Germinal center (tissue), 1 donor: ENCODE measurements around the gene ANKRD13A.
"Not testable (repeated sequence)": the region's sequence is repeated elsewhere in the genome, so short reads cannot be mapped to it uniquely, and the experiment has no call there.

ENCODE experiments used
- DNase-seq: peaks from one replicate; pipeline ENCODE4 v3.0.0; 2012; ENCODE audit warnings: mixed read lengths, low spot score

The ANKRD13A gene

DNA sequence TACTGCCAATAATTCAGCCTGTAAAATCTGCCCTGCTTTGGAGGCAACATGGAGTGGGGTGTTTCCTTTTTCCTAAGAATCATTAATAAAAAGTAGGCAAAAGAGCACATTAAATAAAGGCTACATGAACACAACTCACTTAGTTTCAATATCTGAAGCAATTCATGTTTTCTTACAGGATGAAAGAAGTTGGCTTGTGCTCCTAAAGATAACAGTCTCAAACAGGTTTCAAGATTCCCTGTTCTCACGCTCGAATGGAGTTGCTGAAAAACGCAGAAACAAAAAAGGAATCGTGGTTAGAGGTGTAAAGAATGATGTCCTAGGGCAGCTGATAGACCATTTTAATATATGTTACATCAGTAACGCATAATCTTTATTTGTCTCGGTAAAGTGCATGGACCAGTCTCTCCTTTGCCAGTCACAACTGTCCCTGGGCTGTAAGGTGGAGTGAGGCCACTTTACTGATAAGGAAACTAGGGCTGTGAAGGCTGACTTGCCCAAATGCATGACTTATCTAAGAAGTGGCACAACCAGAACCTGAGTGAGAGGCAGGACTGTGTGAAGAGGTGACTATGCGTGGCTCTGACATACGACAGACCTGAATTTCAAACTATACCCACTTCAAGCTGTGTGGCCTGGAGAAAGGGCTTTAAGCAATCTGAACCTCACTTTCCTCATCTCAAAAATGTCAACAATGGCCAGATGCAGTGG, 15.6 kb upstream of the ANKRD13A start:
- DNase-seq = no peak

DNA sequence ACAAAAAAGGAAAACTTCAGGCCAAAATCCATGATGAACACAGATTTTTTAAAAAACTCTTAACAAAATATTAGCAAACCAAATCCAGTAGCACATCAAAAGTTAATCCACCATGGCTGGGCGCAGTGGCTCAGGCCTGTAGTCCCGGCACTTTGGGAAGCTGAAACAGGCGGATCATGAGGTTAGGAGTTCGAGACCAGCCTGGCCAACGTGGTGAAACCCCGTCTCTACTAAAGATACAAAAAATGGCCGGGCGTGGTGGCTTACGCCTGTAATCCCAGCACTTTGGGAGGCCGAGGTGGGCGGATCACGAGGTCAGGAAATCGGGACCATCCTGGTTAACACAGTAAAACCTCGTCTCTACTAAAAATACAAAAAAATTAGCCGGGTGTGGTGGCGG, 13.0 kb upstream of the ANKRD13A start:
- DNase-seq = not testable (repeated sequence)

DNA sequence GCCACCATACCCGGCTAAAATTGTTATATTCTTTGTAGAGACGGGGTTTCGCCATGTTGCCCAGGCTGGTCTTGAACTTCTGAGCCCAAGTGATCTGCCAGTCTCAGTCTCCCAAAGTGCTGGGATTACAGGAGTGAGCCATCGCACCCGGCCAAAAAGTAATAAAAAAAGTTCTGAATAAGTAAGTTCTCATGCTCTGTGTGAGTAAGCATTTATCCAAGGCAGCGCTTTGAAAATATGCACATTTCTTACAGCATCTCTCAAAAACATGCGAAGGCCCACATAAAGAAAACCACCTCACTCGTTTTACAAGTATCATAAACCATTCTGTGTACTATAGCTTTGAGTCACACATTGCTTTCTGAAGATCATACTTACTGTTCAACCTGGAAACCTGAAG, 11.6 kb upstream of the ANKRD13A start:
- DNase-seq = no peak

DNA sequence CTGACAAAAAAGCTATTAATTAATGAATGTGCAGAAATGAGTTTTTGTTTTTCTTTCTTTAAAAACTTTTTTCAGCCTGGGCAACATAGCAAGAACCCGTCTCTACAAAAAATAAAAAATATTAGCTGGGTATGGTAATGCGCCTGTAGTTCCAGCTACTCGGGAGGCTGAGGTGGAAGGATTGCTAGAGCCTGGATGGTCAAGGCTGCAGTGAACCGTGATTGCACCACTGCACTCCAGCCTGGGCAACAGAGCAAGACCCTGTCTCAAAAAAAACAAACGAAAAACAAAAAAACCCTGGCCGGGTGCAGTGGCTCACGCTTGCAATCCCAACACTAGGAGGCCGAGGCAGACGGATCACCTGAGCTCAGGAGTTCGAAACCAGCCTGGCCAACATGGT, 11.0 kb upstream of the ANKRD13A start:
- no peak for DNase-seq

DNA sequence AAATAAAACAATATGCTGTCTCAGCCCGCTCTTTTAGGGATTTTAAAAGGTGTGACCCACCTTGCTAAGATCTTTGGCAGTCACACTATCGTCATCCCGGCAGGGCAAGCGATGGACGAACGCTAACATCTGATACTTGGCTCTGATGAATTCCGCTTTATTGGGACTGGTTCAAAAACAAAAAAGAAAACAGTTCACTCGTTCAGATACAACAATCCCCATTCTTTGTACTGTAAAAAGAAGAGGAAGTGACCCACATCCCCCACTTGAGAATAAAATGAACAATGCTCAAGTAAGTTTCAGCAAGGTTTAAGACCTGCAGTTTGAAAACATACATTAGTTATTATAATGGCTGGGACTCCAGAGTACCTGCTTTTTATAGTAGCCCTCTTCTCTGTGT, 10.3 kb upstream of the ANKRD13A start:
- DNase-seq = no peak

DNA sequence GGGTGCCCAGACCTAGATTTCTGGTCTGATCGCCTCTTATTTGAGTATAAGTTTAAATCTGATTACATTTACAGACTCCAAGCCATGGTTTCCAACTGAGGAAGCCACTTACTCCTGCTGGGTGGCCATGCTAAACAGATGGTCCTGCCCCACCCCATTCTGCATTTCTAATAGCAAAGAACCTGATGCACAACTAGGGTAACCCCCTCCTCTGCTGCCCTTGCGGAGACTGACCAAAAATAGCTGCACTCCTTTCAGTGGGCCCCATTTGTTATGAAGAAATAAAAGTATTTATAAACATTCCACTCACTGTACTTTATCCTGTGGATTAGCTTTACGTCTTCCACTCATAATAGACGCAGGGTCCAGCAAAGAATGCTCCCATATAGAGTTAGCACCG, 9.8 kb upstream of the ANKRD13A start:
- no peak for DNase-seq

DNA sequence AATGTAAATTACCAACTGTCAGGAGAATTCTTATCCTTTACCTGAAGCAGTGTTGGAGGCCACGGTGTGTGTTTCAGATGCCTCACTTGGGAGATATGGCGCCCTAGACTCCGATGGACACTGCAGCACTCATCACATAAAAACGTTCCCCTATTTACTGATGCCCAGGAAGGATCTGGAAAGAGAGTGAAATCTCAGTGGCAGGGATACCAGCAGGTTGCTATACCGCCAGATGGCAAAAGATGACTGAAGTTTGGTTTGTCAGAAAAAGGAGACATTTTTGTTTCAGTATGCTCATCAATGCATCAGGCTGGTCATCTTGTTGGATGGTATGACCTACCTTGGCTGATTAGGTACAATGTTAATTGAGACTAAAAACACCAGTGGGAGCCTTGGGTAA, 7.6 kb upstream of the ANKRD13A start:
- DNase-seq = no peak

DNA sequence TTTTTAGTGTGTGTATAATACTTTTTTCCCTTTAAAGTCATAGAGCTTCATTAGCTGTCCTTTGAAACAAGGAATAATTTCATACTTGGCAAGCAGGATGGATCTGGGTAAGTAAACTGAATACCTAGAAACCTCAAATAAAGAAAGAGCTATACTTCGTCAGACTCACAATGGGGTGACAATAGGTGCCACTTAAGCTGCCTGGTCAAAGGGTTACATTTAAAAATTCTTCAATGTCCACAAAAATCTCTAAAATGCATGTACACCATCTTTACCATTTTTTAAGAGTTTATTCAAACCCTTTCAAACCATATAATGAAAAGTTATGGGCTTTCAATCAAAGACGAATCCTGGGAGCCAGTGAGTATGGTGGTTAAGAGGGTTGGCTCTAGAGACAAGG, 6.1 kb upstream of the ANKRD13A start:
- no peak for DNase-seq

DNA sequence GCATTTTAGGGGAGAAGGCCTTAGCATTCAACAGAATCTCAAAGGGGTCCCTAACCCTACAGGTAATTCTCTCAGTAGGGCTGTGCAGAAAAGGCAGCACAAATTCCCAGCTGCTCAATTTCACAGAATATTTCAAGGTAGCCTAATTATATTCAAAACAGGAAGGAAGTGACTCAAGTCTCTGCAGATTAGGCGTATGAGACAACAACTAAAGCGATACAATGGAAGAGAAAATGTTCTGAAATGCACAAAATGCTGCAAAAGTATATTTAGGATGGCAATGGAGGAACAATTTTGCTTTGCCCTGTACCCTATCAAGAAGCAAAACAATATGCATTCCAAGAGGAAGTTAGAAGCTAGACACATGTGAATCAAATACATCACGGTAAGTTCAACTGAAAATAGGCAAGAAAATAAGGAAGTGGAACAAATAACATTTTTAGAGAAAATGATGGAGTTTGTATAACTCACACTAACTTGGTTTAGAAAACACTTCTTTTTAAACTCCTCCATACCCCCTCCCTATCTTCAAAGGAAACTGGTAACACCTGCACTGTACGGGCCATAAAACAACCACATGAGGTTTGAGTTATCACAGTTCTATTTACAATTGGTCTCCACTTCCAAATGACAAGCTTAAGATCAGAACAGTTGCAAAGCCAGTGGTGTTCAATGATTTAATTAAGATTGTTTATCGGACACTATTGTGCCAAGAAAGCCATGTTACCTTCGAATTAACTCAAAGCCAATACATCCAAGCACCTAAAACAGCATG, 4.6 kb upstream of the ANKRD13A start:
- peak; percentile 42 for DNase-seq

DNA sequence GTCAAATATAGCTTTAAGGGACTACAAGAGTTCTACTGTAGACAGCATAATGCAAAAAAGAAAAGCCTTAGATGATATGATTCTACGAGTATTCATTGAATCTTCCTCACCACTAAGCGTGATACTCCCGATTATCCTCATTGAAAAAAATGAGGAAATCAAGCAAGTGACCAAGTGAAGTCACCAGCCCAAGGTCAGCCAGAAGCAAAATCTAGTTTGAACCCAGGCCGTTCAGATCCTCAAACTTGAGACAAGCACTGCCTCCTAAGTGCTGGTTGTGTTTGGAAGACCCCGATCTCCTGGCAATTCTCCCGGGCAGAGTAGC, 3.9 kb upstream of the ANKRD13A start:
- no peak for DNase-seq

DNA sequence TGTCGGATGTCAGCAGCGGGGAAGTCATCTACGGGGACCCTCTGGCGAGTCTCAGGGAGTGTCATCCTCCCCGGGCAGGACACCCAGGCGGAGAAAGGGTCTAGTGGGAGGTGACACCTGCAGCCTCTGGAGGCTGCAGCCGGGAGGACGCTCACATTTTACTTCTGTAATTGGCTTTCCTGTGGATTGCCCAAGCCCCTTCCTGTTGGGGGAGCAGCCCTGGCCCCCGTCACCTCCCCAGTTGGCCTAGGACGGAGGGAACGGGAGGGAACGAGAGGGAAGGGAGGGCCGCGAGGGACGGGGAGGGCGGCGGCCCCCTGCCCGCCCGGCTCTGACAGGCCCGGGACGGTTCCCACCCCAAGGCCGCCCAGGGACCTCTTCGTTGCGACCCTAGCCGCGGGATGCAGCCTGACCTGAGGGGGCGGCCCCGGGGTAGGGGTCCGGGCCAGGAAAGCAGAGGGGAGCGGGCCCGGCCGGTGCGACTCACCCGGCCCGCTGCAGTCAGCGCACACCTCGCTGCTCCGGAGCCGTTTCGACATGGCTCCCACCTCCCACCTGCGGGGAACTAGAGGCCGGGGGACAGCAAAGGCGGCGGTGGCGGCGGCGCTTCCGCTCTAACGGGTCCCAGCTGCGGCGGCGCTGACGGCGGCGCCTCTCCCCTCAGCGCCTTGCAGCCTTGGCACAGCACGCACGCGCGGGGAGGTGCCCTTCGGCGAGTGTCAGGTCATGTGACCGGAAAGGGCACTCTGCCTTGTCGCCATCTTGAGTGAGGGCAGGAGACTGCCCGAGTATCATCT, 3.3 kb upstream of the ANKRD13A start, which contains the start of gene GIT2:
TSS of gene GIT2 (minus strand) at position 683 of the 797 bp plus-strand sequence. CDS start at position 539, 144 bp downstream.
- peak; percentile 92 for DNase-seq

DNA sequence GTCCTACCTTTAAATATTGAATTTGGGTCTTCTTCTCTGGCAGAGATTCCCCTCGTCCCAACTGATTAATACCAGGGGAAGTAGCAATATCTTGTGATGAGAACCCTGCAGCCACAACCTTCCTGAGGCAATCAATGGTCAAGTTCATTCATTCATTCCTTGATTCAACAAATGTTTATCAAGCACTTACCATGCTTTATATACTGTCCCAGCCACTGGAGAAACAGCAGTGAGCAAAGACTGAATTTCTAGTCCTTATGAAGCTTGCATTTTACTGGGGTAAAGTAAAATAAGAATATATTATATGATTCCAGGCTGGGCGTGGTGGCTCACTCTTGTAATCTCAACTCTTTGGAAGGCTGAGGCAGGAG, 2.8 kb upstream of the ANKRD13A start:
- DNase-seq = no peak

DNA sequence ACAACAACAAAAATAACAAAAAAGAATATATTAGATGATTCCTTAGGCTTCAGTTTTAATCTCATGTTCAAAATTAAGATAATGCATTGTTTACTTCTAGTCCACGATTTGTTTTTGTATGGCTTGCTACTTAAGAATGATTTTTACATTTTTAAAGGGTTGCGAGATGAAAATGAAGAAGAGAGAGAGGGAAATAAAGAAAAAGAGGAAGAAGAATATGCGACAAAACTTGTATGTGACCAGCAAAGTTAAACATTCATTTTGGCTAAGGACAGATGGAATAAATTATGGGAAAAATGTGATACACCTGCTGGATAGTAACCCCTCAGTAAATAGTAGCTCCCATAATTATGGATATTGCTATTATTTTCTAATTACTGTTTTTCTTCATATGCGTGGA, 1.8 kb upstream of the ANKRD13A start:
- DNase-seq = no peak

DNA sequence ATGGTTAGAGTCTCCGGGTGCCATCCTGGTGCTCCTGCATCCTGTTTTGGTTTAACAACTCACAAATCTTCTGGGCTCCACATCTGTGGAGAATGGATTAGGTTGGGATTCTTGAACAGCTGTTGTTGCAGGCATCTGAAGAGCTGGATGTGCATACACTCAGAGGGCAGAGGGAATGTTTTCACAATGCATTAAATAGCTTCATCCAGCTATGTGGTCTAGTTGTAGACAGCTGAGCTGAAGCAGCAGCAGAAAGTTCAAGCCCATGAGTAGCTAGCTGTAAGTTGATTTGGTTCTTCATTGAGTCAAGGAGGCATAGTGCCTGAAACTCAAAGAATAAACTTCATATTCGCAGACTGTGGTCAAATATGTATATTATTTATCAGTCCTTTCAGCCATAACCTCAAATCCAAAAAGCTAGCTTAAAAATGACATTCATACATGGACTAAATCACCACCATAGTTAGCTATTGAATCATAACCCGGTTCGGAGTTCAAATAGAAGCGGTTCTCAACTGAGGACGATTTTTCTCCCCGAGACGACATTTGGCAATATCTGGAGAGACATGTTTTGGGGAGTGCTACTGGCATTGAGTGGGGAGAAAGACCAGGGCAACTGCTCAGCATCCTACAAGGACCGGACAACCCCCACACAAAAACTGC, 858 bp upstream of the ANKRD13A start:
- DNase-seq = no peak

DNA sequence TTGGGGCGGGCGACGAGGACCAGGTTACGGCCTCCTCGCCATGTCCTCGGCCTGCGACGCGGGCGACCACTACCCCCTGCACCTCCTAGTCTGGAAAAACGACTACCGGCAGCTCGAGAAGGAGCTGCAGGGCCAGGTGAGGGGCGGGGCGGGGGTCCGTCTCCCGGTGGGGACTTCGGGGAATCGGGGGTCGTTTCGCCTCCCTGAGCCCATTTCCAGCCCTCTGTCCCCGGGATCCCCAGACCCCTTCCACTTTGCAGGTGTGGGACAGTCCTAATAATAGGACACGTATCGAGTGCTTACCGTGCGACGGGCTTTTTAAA, 380 bp downstream of the ANKRD13A start:
- DNase-seq = no peak

DNA sequence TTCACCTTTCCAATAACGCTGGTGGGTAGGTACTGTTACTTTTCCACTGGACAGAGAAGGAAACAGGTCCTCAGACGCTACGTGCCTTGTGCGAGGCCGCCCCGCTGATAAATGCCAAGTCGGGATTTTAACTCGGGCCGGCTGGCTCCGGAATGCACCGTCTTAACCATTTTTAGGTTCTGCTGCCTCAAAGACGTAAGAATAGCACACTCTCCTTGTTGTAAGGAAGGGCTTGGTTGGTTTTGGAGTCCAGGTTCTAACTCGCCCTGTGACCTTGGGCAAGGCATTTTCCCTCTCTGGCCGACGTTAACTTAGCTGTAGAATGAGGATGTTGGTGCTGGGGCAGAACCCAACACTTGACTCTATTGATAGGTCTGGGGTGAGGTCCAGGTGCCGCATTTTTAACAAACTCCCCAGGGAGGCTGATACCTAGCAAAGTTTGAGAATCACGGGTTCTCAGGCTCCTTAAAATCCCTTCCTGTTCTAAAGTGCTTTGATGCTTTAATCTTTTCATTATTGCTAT, 814 bp downstream of the ANKRD13A start:
- DNase-seq = no peak

DNA sequence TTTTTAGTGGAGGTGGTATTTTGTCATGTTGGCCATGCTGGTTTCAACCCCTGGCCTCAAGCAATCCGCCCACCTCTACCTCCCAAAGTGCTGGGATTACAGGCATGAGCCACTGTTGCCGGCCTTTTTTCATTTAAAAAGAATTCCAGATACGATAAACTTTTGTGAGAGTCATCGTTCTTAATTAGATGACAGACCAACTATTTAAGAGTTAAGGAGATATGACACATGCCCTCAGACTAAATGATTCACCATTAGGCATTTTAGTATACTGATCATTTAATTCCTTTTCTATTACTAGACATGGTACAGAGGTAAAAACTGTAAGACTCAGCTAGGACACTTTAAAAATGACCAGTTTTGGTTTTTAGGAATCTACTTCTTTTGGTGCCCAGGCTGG, 2.4 kb downstream of the ANKRD13A start:
- DNase-seq = no peak

DNA sequence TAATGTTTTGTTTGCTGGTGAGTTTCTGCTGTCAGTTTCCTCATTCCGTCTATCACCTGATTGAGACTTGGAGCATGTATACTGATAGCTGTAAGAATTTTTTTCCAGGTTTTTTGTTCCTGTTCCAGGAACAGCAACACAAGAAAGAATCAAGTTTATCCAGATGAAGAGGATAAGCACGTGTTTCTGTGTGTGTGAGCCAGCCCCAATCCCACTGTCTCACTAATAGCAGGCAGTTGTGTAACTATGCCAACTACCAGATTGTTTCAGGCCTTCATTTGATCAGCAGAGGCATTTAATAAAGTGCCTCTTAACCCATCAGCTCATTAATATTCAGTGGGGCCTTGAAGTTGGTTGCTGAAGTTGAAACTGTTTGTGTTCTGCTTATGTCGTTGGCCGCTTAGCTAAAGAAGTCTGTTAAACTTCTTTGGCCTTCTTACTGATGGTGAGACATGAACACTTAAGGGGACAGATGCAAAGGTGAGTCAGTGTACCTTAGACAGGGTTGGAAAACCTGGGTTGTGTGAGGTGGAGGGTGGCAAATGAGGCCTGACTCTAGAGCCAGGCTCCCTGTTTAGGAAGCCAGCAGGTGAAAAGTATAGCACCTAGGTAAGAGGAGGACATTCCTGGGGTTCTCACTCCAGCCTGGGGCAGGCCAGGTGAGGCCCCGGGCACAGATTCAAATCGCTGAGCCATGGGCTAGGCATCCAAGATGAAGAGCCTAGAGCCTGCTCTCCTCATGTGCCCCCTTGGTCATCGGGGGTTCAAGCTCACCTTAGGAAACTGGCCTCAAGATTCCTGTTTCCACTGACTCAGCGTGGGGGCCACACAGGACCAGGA, 3.7 kb downstream of the ANKRD13A start:
- DNase-seq = no peak

DNA sequence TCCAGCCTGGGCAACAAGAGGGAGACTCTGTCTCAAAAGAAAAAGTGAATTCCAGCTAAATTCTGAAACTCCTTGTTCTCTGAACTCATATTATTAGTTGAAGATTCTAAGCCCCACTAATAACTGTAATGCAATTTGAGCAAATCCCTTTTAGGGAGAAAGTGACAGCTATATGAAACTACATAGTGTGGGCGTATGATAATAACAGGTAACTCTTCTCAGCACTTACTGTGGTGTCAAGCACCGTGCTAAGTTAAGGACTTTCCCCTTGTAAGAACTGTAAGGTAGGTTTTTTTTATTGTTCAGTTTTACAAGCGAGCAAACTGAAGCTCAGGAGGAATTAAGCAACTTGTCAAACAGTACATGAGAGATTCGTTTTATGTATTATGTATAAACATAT, 5.4 kb downstream of the ANKRD13A start:
- DNase-seq = no peak

DNA sequence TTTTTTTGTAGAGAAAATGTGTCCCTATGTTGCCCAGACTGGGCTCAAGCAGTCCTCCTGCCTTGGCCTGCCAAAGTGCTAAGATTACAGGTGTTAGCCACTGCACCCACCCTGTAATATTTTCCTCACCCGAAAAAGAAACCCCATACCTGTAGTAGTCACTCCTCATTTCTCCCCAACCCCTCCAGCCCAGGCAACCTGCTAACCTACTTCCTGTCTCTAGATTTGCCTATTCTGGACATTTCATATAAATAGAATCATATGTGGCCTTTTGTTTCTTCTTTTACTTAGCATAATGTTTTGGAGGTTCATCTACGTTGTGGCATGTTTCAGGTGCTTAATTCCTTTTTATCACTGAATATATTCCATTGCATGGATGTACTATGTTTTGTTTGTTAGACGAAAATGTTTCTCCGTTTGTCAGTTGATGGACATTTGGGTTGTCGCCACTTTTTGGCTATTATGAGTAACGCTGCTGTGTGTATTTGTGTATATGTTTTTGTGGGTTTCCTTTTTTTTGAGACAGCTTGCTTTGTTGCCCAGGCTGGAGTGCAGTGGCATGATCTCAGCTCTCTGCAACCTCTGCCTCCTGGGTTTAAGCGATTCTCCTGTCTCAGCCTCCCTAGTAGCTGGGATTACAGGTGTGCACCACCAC, 6.2 kb downstream of the ANKRD13A start:
- peak; percentile 44 for DNase-seq

DNA sequence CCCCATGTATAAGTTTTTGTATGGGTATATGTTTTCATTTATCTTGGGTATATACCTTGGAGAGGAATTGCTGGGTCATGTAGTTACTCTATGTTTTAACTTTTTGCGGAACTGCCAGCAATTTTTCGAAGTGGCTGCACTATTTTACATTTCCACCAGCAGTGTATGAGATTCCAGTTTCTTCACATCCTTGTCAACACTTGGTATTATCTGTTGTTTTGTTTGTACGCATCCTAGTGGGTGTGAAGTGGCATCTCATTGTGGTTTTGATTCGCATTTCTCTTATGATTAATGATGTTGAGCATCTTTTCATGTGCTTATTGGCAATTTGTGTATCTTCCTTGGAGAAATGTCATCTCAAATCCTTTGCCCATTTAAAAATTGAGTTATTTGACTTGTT, 6.9 kb downstream of the ANKRD13A start:
- no peak for DNase-seq
